GM21576 (cell line): ENCODE data around the gene UGT8.
"Not testable (repeated sequence)": the region's sequence is repeated elsewhere in the genome, so short reads cannot be mapped to it uniquely, and the experiment has no call there.

Experiments
- ATAC-seq: cut with Tn5 transposase; IDR thresholded peaks from one replicate; pipeline ENCODE4 v1.9.1; 2021; ENCODE audit warnings: mild to moderate bottlenecking, moderate library complexity; ENCODE audit not compliant: unreplicated experiment

The UGT8 gene

GRCh38 chr4:114598191-114599121 is at the start of gene UGT8:
TSS of gene UGT8 (plus strand) at chr4:114598807. CDS start at chr4:114622881, 24,074 bp downstream.
- ATAC-seq, result peak; percentile 27

GRCh38 chr4:114549638-114550037 is 49.0 kb upstream of the UGT8 start:
- no peak for ATAC-seq

- ATAC-seq, result no peak
Observed at GRCh38 chr4:114558446-114559020, 40.1 kb upstream of the UGT8 start.

GRCh38 chr4:114561590-114561989 is 37.0 kb upstream of the UGT8 start:
- ATAC-seq, result no peak

- ATAC-seq, result no peak
Observed at GRCh38 chr4:114562176-114562904, 36.3 kb upstream of the UGT8 start.

GRCh38 chr4:114563536-114564315 is 34.9 kb upstream of the UGT8 start:
- ATAC-seq, result no peak

GRCh38 chr4:114577386-114577785 is 21.2 kb upstream of the UGT8 start:
- no peak for ATAC-seq

- ATAC-seq, result no peak
Observed at GRCh38 chr4:114582621-114583020, 16.0 kb upstream of the UGT8 start.

GRCh38 chr4:114588305-114588704 is 10.3 kb upstream of the UGT8 start:
- ATAC-seq, result no peak

- ATAC-seq, result not testable (repeated sequence)
Observed at GRCh38 chr4:114590360-114590759, 8.2 kb upstream of the UGT8 start.

GRCh38 chr4:114593526-114593925 is 5.1 kb upstream of the UGT8 start:
- no peak for ATAC-seq

- no peak for ATAC-seq
Observed at GRCh38 chr4:114595207-114595606, 3.4 kb upstream of the UGT8 start.

GRCh38 chr4:114595921-114596320 is 2.7 kb upstream of the UGT8 start:
- ATAC-seq, result no peak

- ATAC-seq, result no peak
Observed at GRCh38 chr4:114597410-114598115, 1.0 kb upstream of the UGT8 start.

GRCh38 chr4:114599231-114599902 is 760 bp downstream of the UGT8 start:
- ATAC-seq, result no peak

GRCh38 chr4:114599903-114600552 is 1.4 kb downstream of the UGT8 start:
- no peak for ATAC-seq

- ATAC-seq, result no peak
Observed at GRCh38 chr4:114600672-114601071, 2.1 kb downstream of the UGT8 start.

- peak; percentile 36 for ATAC-seq
Observed at GRCh38 chr4:114601304-114602052, 2.9 kb downstream of the UGT8 start.
